Kidney epithelial cell (primary cell): ENCODE data around the gene ZNF786. TPM values are rescaled to one million over a fixed set of nuclear protein-coding genes. Genes with fewer than 3 reads are reported as not detected.

ENCODE experiments used
- DNase-seq: peaks from one replicate; pipeline ENCODE4 v3.0.0-alpha.2; 2010; ENCODE audit warnings: low read depth
- H3K27me3 ChIP-seq: 2 replicates; pipeline ENCODE4 v1.6.0; 2011; ENCODE audit warnings: low read length; ENCODE audit not compliant: control insufficient read depth, insufficient read depth
- H3K36me3 ChIP-seq: 2 replicates; pipeline ENCODE4 v1.5.1; 2011; ENCODE audit warnings: low read length; ENCODE audit not compliant: control insufficient read depth, insufficient read depth
- H3K4me3 ChIP-seq: 2 replicates; pipeline ENCODE4 v1.5.1; 2011; ENCODE audit warnings: low read depth, mild to moderate bottlenecking, control low read depth, low read length
- total RNA-seq: library from RNA; depleted of rRNA; stranded (reverse); fragments of >200 nt; gene quantifications from 2 replicates; pipeline ENCODE4 v1.2.3, GENCODE V29; 2015
- TF ChIP-seq, protein P1 (sequence below): IDR thresholded peaks from 2 replicates; pipeline ENCODE4 v1.5.1; 2011; ENCODE audit warnings: mild to moderate bottlenecking, moderate library complexity, low read length, control low read depth, inconsistent platforms; ENCODE audit not compliant: insufficient read depth, poor library complexity, severe bottlenecking

Gene ZNF786
- total RNA-seq: 7.2 and 12.1 TPM in 2 replicates

GRCh38 chr7:149090397-149091195 lies at the start of gene ZNF786:
Gene ZNF786 (minus strand): TSS chr7:149090718. CDS start chr7:149090640, 78 bp downstream.
- H3K36me3 ChIP-seq: no peaks in the 10 kb centered on the region
- DNase-seq: peak; percentile 48
- H3K4me3 ChIP-seq: peak within 1 kb of the TSS; percentile 97
- H3K27me3 ChIP-seq: no peaks in the 10 kb centered on the region
- TF ChIP-seq, protein P1, sequence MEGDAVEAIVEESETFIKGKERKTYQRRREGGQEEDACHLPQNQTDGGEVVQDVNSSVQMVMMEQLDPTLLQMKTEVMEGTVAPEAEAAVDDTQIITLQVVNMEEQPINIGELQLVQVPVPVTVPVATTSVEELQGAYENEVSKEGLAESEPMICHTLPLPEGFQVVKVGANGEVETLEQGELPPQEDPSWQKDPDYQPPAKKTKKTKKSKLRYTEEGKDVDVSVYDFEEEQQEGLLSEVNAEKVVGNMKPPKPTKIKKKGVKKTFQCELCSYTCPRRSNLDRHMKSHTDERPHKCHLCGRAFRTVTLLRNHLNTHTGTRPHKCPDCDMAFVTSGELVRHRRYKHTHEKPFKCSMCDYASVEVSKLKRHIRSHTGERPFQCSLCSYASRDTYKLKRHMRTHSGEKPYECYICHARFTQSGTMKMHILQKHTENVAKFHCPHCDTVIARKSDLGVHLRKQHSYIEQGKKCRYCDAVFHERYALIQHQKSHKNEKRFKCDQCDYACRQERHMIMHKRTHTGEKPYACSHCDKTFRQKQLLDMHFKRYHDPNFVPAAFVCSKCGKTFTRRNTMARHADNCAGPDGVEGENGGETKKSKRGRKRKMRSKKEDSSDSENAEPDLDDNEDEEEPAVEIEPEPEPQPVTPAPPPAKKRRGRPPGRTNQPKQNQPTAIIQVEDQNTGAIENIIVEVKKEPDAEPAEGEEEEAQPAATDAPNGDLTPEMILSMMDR: peak; percentile 59

GRCh38 chr7:149136118-149136517 lies 45.6 kb upstream of the ZNF786 start:
- no peak for DNase-seq
- Histone ChIP-seq H3K27me3 (no peaks in the 10 kb centered on the region), H3K4me3 (no peak overlapping the region), H3K36me3 (no peaks in the 10 kb centered on the region)
- TF ChIP-seq, protein P1: no peak

DNA sequence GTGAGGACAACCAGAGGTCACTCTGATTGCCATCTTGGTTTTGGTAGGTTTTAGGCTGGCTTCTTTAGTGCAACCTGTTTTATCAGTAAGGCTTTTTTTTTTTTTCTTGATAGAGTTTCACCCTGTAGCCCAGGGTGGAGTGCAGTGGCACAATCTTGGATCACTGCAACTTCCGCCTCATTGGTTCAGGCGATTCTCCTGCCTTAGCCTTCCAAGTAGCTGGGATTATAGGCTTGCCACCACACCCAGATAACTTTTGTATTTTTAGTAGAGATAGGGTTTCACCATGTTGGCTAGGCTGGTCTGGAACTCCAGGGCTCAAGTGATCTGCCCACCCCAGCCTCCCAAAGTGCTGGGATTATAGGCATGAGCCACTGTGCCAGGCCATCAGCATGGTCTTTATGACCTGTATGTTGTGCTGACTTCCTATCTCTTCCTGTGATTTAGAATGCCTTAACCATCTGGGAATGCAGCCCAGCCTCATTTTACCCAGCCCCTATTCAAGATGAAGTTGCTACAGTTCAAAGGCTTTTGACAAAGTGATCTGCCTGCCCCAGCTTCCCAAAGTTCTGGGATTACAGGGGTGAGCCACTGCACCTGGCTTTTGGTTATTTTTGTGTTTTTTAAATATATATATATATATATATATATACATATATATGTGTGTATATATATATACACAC lies 42.7 kb upstream of the ZNF786 start:
- DNase-seq: no peak
- H3K27me3 ChIP-seq: no peaks in the 10 kb centered on the region
- H3K4me3 ChIP-seq: no peak overlapping the region
- TF ChIP-seq, protein P1: no peak
- no peaks in the 10 kb centered on the region for H3K36me3 ChIP-seq

DNA sequence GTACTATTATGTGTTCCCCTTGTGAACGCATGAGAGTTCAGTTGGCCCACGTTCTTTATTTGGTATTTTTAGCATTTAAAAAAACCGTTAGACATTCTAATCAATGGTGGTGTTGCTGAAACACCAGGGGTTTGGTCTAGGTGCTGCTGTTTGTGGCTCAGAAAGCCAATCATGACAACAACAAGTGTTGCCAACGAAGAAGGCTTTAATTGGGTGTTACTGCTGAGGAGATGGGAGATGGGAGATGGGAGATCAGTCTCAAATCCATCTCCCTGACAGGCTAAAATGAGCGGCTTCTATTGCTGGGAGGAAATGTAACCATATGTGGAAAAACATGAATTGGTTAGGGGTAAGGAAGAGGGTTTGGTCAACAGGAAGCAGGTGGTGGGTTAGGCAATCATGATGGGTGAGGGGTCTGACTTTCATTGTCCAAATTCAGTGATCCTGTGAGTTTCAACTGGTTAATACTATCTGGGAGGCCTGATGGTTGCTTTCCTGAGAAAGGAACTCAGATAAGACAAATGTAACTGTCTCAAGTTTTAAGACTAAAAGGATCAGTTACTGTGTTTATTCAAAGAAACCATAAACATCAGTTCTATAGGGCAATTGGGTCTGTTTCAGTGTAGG lies 40.2 kb upstream of the ZNF786 start:
- no peaks in the 10 kb centered on the region for H3K36me3 ChIP-seq
- no peak overlapping the region for H3K4me3 ChIP-seq
- DNase-seq: no peak
- TF ChIP-seq, protein P1: no peak
- H3K27me3 ChIP-seq: no peaks in the 10 kb centered on the region

- DNase-seq: no peak
- TF ChIP-seq, protein P1: no peak
Observed at GRCh38 chr7:149126662-149127266, 36.2 kb upstream of the ZNF786 start.

More at GRCh38 chr7:149126662-149127266, 36.2 kb upstream of the ZNF786 start:
- H3K27me3 ChIP-seq: no peaks in the 10 kb centered on the region
- no peaks in the 10 kb centered on the region for H3K36me3 ChIP-seq
- H3K4me3 ChIP-seq: peak overlapping the region; percentile 58
